GM06990 (cell line): ENCODE results near the gene HECTD3.
"Not testable (repeated sequence)": the region's sequence is repeated elsewhere in the genome, so short reads cannot be mapped to it uniquely, and the experiment has no call there.

Experiments
- DNase-seq: peaks from one replicate; pipeline ENCODE4 v3.0.0-alpha.2; 2011; ENCODE audit not compliant: insufficient read length; ENCODE audit errors: extremely low read depth
- H3K27me3 ChIP-seq: replicated peaks from 2 replicates; pipeline ENCODE4 v1.6.0; 2011; ENCODE audit warnings: low read length; ENCODE audit not compliant: control insufficient read depth, insufficient read depth
- H3K36me3 ChIP-seq: 2 replicates; pipeline ENCODE4 v1.5.1; 2011; ENCODE audit warnings: low read length; ENCODE audit not compliant: control insufficient read depth, insufficient read depth
- H3K4me3 ChIP-seq: replicated peaks from 2 replicates; pipeline ENCODE4 v1.5.1; 2011; ENCODE audit warnings: low read depth, mild to moderate bottlenecking, control low read depth, low read length
- TF ChIP-seq, protein P1 (sequence below): IDR thresholded peaks from 2 replicates; pipeline ENCODE4 v1.5.1; 2011; ENCODE audit warnings: low read length, control low read depth, mild to moderate bottlenecking, inconsistent platforms; ENCODE audit not compliant: insufficient read depth, poor library complexity, severe bottlenecking

The HECTD3 gene

GRCh38 chr1:44970317-44970716 lies 40.8 kb downstream of the HECTD3 start:
- peaks cover 2% of the 10 kb centered on the region for H3K36me3 ChIP-seq
- TF ChIP-seq, protein P1, sequence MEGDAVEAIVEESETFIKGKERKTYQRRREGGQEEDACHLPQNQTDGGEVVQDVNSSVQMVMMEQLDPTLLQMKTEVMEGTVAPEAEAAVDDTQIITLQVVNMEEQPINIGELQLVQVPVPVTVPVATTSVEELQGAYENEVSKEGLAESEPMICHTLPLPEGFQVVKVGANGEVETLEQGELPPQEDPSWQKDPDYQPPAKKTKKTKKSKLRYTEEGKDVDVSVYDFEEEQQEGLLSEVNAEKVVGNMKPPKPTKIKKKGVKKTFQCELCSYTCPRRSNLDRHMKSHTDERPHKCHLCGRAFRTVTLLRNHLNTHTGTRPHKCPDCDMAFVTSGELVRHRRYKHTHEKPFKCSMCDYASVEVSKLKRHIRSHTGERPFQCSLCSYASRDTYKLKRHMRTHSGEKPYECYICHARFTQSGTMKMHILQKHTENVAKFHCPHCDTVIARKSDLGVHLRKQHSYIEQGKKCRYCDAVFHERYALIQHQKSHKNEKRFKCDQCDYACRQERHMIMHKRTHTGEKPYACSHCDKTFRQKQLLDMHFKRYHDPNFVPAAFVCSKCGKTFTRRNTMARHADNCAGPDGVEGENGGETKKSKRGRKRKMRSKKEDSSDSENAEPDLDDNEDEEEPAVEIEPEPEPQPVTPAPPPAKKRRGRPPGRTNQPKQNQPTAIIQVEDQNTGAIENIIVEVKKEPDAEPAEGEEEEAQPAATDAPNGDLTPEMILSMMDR: no peak
- H3K27me3 ChIP-seq: no peaks in the 10 kb centered on the region
- no peak for DNase-seq
- no peak overlapping the region for H3K4me3 ChIP-seq

- Histone ChIP-seq H3K27me3 (no peaks in the 10 kb centered on the region), H3K36me3 (no peaks in the 10 kb centered on the region; the same call in 1 of the 2 replicates), H3K4me3 (no peak overlapping the region)
- TF ChIP-seq, protein P1: no peak
- no peak for DNase-seq
Observed at GRCh38 chr1:44964396-44964795, 46.7 kb downstream of the HECTD3 start.

DNA sequence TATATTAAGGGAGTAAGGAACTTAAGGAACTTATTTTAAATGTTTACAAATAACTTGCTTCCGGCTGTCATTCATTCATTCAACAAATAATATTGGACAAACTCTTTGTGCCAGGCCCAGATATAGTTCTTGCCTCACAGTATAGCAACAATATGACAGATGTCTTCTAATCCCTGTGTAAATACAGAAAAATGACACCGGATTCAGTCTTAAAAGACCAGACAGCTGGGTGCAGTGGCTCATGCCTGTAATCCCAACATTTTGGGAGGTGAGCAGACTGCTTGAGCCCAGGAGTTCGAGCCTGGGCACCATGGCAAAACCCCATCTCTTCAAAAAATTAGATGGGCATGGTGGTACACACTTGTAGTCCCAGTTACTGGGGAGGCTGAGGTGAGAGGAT lies 48.4 kb downstream of the HECTD3 start:
- DNase-seq: no peak

GRCh38 chr1:44962022-44962421 lies 49.1 kb downstream of the HECTD3 start:
- not testable (repeated sequence) for H3K36me3 ChIP-seq, DNase-seq, H3K4me3 ChIP-seq, H3K27me3 ChIP-seq

More for the DNA sequence above, 48.4 kb downstream of the HECTD3 start:
- Histone ChIP-seq H3K4me3 (no peak overlapping the region), H3K36me3 (no peaks in the 10 kb centered on the region), H3K27me3 (no peaks in the 10 kb centered on the region)
- TF ChIP-seq, protein P1: no peak

DNA sequence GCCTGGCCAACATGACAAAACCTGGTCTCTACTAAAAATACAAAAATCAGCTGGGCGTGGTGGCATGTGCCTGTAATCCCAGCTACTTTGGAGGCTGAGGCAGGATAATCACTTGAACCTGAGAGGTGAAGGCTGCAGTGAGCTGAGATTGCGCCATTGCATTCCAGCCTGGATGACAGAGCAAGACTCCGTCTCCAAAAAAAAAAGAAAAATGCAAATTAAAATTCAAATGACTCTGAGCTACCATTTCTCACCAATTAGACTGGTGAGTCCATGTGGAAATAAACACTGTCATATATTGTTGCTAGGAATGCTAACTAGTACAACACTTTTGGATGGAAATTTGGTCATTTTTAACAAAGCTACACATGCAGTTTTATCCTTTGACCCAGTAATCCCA lies 53.6 kb downstream of the HECTD3 start:
- H3K27me3 ChIP-seq, DNase-seq, H3K36me3 ChIP-seq, H3K4me3 ChIP-seq: not testable (repeated sequence)

- H3K36me3 ChIP-seq, H3K27me3 ChIP-seq, H3K4me3 ChIP-seq, DNase-seq: not testable (repeated sequence)
Observed at GRCh38 chr1:44956077-44956476, 55.0 kb downstream of the HECTD3 start.
